Activated T-cell treated with anti-CD3 and anti-CD28 coated beads, Interleukin-2, amount 50 U/mL, for 4 hours (primary cell): ENCODE results near the gene GSTA1. TPM values are rescaled to one million over a fixed set of nuclear protein-coding genes. Genes with fewer than 3 reads are reported as not detected.
"Not testable (repeated sequence)": the region's sequence is repeated elsewhere in the genome, so short reads cannot be mapped to it uniquely, and the experiment has no call there.

Experiments used
- ATAC-seq, 2 donors: fragments of 200-7000 bp; cut with Tn5 transposase; one replicate each; pipeline ENCODE4 v1.10.0; 2021
- DNase-seq: peaks from one replicate; pipeline ENCODE4 v3.0.0-alpha.2; 2020
- H3K27me3 Mint-ChIP-seq: one replicate; pipeline ENCODE4 v1.8.0; 2021; ENCODE audit warnings: low read depth, mixed read lengths
- H3K36me3 Mint-ChIP-seq: one replicate; pipeline ENCODE4 v1.8.0; 2022; ENCODE audit warnings: mixed read lengths; ENCODE audit not compliant: insufficient read depth
- H3K4me1 Mint-ChIP-seq: one replicate; pipeline ENCODE4 v1.8.0; 2021; ENCODE audit warnings: low read depth, mixed read lengths
- H3K4me3 Mint-ChIP-seq: one replicate; pipeline ENCODE4 v1.8.0; 2021; ENCODE audit warnings: mild to moderate bottlenecking, moderate library complexity, mixed read lengths
- H3K9me3 Mint-ChIP-seq: one replicate; pipeline ENCODE4 v1.8.0; 2021; ENCODE audit warnings: mixed read lengths
- total RNA-seq, 3 donors: library from RNA; stranded (reverse); gene quantifications; one replicate each; pipeline ENCODE4 v1.2.1, GENCODE V29; 2021

Gene GSTA1
- total RNA-seq, 3 donors from 2014 or later = 0.18 TPM; not detected in 2

DNA sequence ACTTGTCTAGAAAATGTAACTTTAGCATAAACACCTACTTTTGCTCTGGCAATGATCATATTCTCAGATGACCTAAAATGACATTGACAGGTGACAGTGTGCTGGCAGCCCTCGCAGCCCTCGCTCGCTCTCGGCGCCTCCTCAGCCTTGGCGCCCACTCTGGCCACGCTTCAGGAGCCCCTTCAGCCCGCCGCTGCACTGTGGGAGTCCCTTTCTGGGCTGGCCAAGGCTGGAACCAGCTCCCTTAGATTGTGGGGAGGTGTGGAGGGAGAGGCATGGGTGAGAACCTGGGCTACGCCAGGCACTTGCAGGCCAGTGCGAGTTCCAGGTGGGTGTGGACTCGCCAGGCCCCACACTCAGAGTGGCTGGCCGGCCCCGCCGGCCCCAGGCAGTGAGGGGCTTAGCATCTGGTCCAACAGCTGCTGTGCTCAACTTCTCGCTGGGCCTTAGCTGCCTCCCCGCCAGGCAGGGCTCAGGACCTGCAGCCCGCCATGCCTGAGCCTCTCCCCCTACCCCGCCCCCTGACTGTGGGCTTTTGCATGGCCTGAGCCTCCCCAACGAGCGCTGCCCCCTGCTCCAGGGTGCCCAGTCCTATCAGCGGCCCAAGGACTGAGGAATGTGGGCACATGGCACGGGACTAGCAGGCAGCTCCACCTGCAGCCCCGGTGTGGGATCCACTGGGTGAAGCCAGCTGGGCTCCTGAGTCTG, 17.2 kb downstream of the GSTA1 start:
- Mint-ChIP-seq H3K9me3 (no peaks in the 10 kb centered on the region), H3K4me1 (no peaks in the 10 kb centered on the region), H3K4me3 (no peak overlapping the region), H3K36me3 (no peaks in the 10 kb centered on the region), H3K27me3 (peaks cover 6% of the 10 kb centered on the region)
- ATAC-seq (no peak), DNase-seq (no peak)

- H3K4me1 Mint-ChIP-seq, H3K36me3 Mint-ChIP-seq, H3K9me3 Mint-ChIP-seq, H3K4me3 Mint-ChIP-seq, DNase-seq, ATAC-seq: not testable (repeated sequence)
- H3K27me3 Mint-ChIP-seq = peaks cover 12% of the 10 kb centered on the region
These were observed 20.8 kb downstream of the GSTA1 start for GRCh38 chr6:52782696-52783274.

DNA sequence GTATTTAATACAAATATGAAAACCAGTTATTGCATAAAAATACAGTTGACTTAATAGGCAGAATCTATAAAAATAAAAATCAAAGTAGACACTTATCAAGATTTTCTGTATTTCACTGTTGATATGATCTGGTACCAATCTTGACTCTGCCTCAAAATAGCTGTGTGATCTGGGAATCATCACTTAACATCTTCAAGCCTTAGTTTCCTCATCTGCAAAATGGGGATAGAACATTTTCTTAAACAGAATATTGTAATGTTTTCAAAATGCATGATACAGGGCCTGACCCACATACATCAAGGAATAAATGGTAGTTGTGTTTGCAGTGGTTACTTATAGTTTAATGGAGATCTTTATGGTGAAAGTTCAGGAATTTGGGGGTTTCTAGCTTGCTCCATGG, 21.4 kb downstream of the GSTA1 start:
- H3K4me3 Mint-ChIP-seq, DNase-seq, H3K36me3 Mint-ChIP-seq, ATAC-seq, H3K9me3 Mint-ChIP-seq, H3K4me1 Mint-ChIP-seq: not testable (repeated sequence)
- peaks cover 14% of the 10 kb centered on the region for H3K27me3 Mint-ChIP-seq

DNA sequence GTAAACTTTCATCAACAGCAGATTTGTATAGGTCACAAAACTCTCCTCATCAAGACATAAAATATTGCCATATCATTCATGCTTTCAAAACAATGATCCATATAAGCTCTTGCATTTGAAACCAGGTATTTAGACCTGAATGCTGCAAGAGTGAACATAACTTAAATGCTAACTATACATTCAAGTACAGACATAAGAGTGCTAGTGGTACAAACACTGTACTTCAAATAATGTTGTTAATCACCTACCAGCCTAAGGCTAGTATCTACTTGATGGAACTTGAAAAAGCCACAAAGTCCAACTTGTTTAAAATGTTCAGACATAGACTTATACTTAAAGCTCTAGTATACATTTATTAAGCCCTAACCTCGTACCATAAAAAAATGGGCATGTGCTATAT, 24.4 kb downstream of the GSTA1 start:
- Mint-ChIP-seq H3K4me1 (no peaks in the 10 kb centered on the region), H3K36me3 (no peaks in the 10 kb centered on the region), H3K4me3 (no peak overlapping the region), H3K9me3 (no peaks in the 10 kb centered on the region), H3K27me3 (peaks cover 29% of the 10 kb centered on the region)
- DNase-seq (no peak), ATAC-seq (no peak)

- not testable (repeated sequence) for H3K4me1 Mint-ChIP-seq, H3K9me3 Mint-ChIP-seq, H3K4me3 Mint-ChIP-seq, DNase-seq, H3K36me3 Mint-ChIP-seq, ATAC-seq
- H3K27me3 Mint-ChIP-seq = peaks cover 29% of the 10 kb centered on the region
These were observed 26.8 kb downstream of the GSTA1 start for GRCh38 chr6:52776711-52777351.

DNA sequence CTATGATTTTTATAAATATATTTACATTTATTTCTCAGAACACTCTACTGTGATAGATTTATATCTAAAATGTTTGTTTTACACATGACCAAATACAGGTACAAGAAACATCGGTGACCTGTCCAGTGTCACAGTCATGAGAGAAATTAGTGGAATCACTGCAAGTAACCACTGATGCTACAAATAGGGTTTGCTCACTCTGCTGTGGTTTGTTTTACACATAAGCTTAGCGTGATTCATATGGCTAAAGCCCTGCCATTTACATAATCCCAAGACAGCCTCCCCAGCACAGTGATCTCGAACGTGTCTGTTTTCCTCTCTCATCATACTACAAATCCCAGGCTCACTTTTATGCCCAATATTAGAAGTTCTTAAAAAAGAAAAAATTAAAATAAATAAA, 34.2 kb downstream of the GSTA1 start:
- not testable (repeated sequence) for H3K4me3 Mint-ChIP-seq, H3K36me3 Mint-ChIP-seq, H3K27me3 Mint-ChIP-seq, DNase-seq, ATAC-seq, H3K9me3 Mint-ChIP-seq, H3K4me1 Mint-ChIP-seq

GRCh38 chr6:52767658-52768057, 36.0 kb downstream of the GSTA1 start:
- H3K27me3 Mint-ChIP-seq, DNase-seq, H3K4me1 Mint-ChIP-seq, H3K9me3 Mint-ChIP-seq, H3K4me3 Mint-ChIP-seq, H3K36me3 Mint-ChIP-seq, ATAC-seq: not testable (repeated sequence)

GRCh38 chr6:52763322-52763916, 40.2 kb downstream of the GSTA1 start, which contains the start of gene GSTA2:
GSTA2 (minus strand) TSS chr6:52763475; CDS start chr6:52757947, 5,528 bp downstream.
- not testable (repeated sequence) for H3K4me3 Mint-ChIP-seq, H3K9me3 Mint-ChIP-seq, H3K4me1 Mint-ChIP-seq, H3K27me3 Mint-ChIP-seq, H3K36me3 Mint-ChIP-seq, ATAC-seq, DNase-seq

DNA sequence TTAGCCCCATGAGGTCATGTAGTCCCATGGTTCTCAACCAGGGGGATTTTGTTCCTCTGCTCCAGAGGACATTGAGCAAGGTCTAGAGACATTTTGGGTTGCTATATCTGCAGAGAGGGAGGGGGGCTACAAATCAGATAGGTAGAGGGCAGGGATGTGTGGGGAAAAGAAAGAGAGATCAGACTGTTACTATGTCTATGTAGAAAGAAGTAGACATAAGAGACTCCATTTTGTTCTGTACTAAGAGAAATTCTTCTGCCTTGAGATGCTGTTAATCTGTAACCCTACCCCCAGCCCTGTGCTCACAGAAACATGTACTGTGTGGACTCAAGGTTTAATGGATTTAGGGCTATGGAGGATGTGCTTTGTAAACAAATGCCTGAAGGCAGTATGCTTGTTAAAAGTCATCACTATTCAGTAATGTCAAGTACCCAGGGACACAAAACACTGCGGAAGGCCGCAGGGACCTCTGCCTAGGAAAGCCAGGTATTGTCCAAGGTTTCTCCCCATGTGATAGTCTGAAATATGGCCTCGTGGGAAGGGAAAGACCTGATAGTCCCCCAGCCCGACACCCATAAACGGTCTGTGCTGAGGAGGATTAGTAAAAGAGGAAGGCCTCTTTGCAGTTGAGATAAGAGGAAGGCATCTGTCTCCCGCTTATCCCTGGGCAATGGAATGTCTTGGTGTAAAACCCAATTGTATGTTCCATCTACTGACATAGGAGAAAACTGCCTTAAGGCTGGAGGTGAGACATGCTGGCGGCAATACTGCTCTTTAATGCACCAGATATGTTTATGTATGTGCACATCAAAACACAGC, 41.7 kb downstream of the GSTA1 start:
- not testable (repeated sequence) for H3K27me3 Mint-ChIP-seq, DNase-seq, H3K4me3 Mint-ChIP-seq, H3K9me3 Mint-ChIP-seq, ATAC-seq, H3K36me3 Mint-ChIP-seq, H3K4me1 Mint-ChIP-seq

DNA sequence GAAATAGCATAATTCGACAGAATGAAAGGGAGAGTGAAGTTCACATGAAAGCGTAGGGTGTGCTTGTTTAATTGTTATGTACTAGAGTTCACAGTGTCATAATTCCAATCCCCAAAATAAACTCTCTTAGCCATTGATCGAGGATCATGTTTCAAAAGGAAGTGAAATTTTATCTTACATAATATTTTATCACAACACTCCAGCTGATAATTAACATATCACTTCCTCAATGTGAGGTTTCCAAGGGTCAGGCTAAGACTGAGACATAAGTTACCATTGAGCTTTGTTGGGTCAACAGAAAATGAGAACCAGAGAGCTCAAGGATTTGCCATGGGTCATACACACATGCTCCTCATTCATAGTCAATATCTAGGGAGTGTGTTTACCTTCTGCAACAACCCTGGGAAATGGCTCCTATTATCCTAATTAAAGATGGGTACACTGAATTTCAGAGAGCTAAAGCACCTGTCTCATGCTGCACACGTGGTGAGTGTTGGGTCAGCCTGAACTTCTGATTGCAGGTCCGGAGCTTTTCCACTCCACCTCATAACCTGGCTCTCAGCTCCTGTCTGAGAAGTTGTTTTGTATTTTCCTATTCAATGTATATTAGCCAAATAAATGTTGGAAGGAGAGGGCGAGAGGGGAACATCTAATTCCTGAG, 43.4 kb downstream of the GSTA1 start:
- Mint-ChIP-seq H3K27me3 (peaks cover 7% of the 10 kb centered on the region), H3K4me1 (no peaks in the 10 kb centered on the region), H3K36me3 (no peaks in the 10 kb centered on the region), H3K4me3 (no peak overlapping the region), H3K9me3 (no peaks in the 10 kb centered on the region)
- ATAC-seq = no peak
- DNase-seq = no peak

DNA sequence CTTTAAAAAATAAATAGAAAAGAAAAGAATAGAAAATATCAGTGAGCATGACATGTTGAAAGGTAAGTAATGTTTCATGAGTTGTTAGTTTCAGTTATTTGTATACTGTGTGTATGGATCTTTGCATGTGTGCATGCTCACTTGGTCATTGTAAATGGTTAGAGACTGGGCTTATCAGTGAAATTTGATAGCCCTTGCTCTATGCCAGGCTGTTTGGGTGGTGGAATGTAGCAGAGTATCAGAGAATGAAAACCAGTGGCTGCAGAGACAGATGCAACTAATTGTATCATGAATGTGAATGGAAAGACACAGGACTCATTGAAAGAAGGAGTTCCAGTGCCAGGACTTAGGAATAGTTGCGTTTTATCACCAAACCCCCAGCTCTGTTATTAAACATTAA, 44.5 kb downstream of the GSTA1 start:
- H3K9me3 Mint-ChIP-seq = no peaks in the 10 kb centered on the region
- DNase-seq = no peak
- H3K36me3 Mint-ChIP-seq = no peaks in the 10 kb centered on the region
- no peak for ATAC-seq
- peaks cover 8% of the 10 kb centered on the region for H3K27me3 Mint-ChIP-seq
- no peak overlapping the region for H3K4me3 Mint-ChIP-seq
- no peaks in the 10 kb centered on the region for H3K4me1 Mint-ChIP-seq

DNA sequence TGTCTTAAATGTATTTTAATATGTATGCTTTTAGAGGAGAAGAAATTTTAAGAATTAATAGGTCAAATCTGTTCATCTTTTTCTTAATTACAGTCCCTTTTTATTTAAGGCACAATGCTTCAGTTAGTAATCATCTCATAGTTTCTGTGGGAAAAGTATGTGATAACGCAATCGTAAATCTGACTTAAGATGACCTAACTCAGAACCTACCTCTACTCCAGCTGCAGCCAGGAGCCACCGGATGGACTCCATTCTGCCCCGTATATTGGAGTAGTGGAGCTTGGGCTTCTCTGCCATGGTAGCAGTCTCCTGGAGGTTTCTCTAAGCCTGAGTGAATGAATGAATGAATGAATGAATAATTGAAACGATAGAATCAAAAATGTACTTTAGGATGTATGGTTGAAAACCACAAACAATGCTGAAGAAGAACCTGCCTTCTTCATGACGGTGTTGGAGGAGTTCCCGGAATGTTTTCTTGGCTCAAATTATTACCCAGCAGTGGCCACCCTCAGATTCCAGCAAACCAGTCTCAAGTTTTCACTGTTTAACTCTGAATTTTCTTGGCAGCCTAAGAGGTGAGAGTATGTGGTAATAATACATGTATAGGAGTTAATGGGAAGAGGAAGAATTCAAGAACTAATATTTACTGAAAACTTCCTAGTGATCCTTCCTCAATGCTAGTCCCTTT, 45.8 kb downstream of the GSTA1 start:
- peaks cover 10% of the 10 kb centered on the region for H3K27me3 Mint-ChIP-seq
- ATAC-seq, H3K9me3 Mint-ChIP-seq, H3K36me3 Mint-ChIP-seq, H3K4me1 Mint-ChIP-seq, H3K4me3 Mint-ChIP-seq, DNase-seq: not testable (repeated sequence)

- Mint-ChIP-seq H3K36me3 (no peaks in the 10 kb centered on the region), H3K9me3 (peaks cover 6% of the 10 kb centered on the region), H3K27me3 (peaks cover 9% of the 10 kb centered on the region), H3K4me1 (no peaks in the 10 kb centered on the region), H3K4me3 (no peak overlapping the region)
- DNase-seq = no peak
- no peak for ATAC-seq
These were observed 49.2 kb downstream of the GSTA1 start for GRCh38 chr6:52754443-52754842.
